Glomerular endothelial cell (primary cell): Measurements from ENCODE around the gene HAPLN2. TPM values are rescaled to one million over a fixed set of nuclear protein-coding genes. Genes with fewer than 3 reads are reported as not detected.
"Not testable (repeated sequence)": the region's sequence is repeated elsewhere in the genome, so short reads cannot be mapped to it uniquely, and the experiment has no call there.

Experiments
- DNase-seq: peaks from one replicate; pipeline ENCODE4 v3.0.0-alpha.2; 2011; ENCODE audit warnings: low read depth, low spot score; ENCODE audit errors: extremely low read depth
- total RNA-seq: library from RNA; depleted of rRNA; stranded (reverse); fragments of >200 nt; gene quantifications from 2 replicates; pipeline ENCODE4 v1.2.3, GENCODE V29; 2015

Gene HAPLN2
- total RNA-seq, 1 donor from 2014 or later: not detected

DNA sequence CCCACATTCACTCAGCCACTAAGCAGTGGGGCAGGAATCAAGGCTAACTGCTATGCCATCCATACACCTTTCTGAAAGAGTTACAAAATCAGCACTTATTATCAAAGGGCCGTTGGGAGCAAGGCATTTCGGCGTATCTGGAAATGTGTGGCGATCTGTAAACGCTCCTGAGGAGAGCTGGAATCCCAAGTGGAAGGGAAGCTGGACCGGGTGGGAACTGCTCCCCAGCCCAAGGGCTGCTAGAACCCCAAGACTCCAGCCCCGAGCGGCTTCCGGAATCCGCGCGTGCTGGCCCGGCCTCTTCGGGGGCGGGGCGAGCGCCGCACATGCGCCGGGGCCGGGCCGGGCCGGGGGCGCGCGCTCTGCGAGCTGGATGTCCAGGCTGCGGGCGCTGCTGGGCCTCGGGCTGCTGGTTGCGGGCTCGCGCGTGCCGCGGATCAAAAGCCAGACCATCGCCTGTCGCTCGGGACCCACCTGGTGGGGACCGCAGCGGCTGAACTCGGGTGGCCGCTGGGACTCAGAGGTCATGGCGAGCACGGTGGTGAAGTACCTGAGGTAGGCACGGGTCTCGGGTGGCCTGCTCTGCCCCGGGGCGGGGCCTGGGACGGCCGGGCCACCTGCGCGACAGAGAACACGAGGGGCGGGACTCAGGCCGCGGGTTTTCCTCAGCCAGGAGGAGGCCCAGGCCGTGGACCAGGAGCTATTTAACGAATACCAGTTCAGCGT is 27.6 kb upstream of the HAPLN2 start, which contains the start of gene NAXE:
TSS of gene NAXE (plus strand) at position 345 of the 726 bp plus-strand sequence. CDS start at position 374, 29 bp downstream.
- DNase-seq: no peak

DNA sequence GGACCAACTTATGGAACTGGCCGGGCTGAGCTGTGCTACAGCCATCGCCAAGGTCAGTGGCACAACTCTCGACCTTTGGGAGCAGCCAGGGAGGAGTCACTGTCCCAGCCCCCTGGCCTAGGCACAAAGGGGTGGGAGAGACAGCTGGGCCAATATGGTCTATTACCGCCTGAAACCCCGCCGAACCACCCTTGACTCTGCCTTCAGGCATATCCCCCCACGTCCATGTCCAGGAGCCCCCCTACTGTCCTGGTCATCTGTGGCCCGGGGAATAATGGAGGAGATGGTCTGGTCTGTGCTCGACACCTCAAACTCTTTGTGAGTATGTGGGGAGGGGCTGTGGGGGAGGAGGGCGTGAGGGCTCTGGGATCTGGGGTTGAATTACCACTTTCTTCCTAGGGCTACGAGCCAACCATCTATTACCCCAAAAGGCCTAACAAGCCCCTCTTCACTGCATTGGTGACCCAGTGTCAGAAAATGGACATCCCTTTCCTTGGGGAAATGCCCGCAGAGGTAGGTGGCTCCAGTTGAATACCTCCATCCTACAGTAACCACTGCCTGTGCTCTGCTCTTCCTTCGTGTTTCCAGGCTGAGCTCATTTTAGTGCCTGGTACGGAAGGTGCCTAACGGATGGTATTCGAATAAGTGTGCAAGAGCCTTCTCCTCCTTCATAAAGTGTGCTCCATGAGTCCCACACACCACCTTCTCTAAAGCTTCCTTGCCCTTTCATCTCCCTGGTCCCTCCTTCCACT is 26.9 kb upstream of the HAPLN2 start:
- DNase-seq: no peak

DNA sequence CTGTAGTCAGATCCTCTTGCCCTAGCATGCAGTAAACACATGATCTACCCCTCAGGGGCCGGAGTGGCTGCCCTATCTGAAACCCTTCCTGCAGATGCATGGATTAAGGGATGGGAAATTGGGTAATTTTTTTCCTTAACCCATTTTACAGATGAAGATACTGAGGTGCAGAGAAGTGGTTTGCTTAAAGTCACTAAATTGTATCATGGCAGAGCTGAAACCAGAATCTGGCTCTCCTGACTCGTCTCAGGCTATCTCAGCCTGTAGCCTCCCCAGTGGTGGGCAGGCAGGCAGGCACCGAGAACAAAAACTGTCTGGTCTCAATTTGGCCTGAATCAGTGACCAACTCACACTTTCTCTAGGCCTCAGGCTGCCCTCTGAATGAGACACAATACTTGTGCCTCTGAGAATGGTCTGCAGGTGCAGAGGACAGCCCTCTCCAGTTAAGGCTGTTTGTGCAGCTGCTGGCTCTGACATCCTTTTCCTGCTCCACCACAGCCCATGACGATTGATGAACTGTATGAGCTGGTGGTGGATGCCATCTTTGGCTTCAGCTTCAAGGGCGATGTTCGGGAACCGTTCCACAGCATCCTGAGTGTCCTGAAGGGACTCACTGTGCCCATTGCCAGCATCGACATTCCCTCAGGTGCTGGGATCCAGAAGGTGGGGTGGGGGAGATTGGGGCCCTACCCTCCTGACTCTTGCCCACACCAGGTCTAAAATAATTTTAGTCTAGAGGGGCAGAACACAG is 26.1 kb upstream of the HAPLN2 start:
- DNase-seq: no peak

DNA sequence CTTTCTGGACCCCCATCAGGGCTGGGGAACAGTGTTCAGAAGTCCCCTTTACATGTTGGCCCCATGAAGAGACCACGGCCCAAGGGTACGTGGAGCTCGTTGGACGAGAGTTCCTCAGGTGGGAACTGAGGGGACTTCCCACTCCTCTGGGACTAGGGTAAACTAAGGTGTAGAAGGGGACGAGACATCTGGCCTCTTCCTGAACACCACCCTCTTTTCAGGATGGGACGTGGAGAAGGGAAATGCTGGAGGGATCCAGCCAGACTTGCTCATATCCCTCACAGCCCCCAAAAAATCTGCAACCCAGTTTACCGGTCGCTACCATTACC is 25.6 kb upstream of the HAPLN2 start:
- DNase-seq: no peak

DNA sequence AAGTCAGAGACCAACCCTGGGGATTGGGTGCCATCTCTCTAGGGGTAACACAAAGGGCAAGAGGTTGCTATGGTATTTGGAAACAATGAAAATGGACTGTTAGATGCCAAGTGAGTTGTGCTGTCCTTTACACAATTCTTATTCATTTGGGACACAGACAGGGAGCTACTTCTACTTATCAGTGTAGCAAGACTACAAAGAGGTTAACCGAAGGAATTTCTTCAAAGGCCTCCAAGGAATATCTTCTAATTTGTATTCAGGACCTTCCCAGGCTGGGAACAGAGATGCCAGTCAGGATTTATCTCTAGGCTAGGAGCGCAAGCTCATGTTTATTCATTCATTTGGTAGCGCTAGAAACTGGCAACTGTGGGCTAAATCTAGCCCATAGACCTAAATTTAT is 25.0 kb upstream of the HAPLN2 start:
- DNase-seq: no peak

DNA sequence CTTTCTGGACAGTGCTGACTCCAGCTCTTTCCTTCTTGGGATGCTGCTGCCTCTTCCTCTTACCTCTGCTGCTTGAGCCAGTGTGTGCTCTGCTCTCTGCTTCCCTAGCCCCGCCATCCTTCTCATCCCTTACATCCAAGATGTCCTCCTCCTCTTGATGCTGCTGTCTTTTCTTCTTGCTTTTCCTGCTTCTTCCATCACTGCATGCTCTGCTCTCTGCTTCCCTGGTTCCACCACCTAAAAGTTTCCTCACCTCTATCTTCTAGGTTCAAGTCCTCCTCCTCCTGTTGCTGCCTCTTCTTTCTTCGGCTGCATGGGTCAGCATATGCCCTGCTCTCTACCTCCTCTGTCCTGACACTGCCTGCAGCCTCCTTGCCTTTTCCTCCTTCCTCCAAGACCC is 24.2 kb upstream of the HAPLN2 start:
- no peak for DNase-seq

DNA sequence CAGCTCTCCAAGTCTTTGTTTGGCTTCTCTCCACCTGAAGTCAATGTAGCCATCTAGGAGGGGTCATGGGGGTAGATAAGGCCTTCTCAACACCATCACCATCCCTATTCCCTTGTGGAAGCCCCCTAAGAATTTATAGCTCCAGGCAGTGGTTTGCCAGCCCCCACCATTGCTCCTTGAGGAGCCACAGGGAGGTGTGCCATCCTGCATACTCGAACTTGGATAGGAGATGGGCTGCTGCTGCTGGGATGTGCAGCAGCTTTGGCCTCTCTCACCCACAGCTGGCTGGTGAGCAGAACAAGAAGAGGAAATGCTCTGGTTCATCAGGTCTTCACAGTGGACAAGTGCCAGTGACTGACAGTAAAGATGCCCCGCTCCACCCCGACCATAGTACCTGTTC is 22.8 kb upstream of the HAPLN2 start:
- no peak for DNase-seq

DNA sequence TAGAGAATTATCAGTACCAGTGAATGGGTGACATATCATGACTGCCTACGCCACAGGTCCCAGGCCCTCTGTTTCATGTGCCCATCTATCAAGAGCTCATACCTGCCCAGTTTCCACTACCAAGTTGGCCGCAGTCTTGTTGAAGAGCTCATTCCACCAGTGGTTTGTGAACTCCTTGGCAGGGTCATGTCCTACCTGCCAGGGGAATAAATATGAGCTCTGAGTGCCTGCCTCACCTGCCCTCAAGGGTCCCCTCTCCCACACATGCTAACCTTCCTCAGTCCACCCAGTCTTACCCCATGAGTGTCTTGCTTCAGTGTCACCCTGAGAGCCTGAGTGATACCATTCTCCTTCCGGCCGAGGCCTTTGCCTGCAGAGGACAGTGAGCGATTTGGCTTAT is 21.1 kb upstream of the HAPLN2 start:
- no peak for DNase-seq

DNA sequence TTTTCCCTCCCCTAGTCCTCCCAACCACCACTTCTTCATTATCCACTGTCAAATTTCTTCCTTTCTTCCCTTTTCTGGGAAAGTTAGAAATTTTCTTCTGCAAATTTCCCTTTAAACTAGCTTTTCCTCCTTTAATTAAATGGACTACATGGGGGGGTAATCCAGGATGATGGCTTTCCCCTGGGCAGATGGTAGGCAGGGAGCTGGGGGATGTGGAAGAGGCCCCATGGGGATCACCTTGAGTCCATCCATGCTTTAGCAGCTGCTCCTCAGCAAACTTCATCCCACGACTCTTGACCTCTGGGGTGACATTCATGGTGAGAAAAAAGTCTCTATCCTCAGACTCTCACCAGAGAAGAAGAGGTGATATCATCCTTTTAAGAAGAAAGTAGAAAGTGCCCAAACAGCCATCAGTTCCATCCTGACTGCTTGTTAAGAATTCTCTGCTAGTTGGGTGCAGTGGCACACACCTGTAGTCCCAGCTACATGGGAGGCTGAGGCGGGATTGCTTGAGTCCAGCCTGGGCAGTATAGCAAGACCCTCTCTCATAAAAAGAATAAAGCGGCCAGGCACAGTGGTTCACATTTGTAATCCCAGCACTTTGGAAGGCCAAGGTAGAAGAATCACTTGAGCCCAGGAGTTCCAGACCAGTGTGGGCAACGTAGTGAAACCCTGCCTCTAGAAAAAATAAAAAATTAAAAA is 20.3 kb upstream of the HAPLN2 start:
- DNase-seq: no peak

DNA sequence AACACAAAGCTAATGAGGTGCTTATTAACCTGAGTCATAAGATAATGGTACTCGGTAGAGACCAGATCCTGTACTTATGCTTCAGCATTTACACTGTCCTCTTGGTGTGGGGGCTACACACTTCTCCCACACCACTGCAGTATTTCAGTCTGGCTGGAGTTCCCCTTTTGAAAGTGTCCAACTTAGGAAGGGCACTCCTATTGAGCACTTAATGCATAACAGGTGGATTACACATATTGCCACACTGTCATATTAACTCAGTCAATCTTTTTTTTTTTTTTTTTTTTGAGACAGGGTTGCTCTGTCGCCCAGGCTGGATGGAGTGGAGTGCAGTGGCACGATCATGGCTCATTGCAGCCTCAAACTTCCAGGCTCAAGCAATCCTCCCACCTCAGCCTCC is 19.4 kb upstream of the HAPLN2 start:
- DNase-seq: no peak

DNA sequence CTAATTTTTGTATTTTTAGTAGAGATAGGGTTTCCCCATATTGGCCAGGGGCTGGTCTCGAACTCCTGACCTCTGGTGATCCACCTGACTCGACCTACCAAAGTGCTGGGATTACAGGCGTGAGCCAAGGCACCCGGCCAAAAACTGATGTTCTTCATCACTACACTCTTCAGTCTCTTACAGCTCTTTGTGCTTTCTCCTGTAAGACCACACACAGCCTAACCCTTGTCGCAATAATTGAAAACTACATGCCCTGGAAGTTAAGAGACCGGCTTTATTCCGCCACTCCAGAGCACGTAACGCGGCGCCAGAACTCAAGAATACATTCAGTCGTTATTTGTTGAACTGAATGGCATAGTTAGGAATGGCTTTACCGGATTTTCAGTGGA is 18.5 kb upstream of the HAPLN2 start:
- no peak for DNase-seq

DNA sequence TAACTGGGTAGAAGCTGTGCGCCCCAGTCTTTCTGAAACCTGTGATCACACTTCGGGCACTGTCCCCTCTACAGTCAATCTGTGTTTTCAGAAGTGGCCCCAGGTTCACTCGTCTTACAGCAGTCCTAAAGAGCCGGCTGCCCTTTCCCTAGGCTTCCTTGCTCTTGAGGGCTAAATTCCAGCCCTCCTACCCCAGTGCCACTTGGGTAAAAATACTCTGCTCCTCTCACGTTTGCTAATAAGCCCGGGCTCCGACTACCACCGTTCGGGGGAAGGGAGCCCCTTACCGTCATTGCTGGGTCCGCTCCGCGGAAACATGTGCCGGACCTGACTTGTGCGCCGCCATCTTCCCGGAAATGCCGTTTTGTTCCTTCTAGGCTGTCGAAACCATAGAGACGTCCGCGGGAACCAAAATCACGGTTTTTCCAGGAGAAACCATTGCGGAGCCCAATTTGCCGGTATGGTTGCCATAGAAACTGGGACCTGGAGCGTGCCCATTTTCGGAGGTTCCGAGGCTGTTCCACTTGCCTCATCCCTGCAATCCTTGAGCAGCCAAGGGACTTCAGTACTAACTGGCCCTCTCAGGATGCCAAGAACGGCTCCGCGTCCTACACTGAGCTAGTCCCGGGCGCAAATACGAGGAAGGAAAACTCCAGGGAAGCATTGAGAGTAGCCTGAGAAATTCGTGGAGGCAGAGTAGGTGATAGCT is 17.9 kb upstream of the HAPLN2 start, which contains the start of gene GPATCH4:
TSS of gene GPATCH4 (minus strand) at position 358 of the 709 bp plus-strand sequence.
- DNase-seq: peak; percentile 70

DNA sequence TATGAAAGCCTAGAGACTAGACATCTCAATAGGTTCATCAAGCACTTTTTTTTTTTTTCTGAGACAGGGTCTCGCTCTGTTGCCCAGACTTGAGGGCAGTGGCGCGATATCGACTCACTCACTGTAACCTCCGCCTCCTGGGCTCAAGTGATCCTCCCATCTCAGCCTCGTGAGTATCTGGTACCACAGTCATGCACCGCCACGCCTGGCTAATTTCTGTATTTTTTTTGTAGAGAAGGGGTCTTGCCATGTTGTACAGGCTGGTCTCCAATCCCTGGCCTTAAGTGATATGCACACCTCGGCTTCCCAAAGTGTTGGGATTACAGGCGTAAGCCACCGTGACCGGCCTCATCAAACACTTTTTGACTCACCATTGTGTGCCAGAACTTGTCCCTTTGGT is 17.3 kb upstream of the HAPLN2 start:
- no peak for DNase-seq

DNA sequence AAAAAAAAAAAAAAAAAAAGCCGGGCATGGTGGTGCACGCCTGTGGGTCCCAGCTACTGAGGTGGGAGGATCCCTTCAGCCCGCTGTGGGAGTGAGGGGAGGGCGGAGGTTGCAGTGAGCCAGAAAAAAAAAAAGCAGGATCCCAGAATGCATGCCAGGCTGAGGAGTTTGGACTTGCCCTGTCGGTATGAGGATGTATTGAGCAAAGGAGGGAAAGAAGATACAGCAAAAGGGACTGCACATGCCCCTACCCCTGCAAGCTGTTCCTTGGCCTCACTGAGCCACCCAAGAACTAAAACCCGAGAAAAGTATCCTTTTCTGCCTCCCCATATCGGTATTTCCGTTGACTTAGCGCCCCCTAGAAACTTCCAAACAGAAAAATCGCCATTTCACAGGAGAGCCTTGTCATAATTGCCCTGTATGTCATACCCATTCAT is 16.6 kb upstream of the HAPLN2 start:
- no peak for DNase-seq

DNA sequence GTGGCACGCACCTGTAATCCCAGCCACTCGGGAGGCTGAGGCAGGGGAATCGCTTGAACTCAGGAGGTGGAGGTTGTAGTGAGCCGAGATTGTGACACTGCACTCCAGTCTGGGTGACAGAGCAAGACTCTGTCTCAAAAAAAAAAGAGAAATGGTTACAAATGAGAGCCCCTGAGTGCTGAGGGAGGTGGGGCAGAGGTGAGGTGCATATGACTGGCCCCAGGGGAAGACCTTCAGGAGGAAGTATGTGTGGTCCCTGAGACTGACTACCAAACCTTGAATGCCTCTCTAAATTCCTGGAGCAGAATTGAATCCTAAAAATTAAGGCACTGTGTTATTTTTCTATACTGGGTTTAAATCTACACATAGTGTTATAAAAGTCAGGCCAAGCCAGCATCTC is 11.9 kb upstream of the HAPLN2 start:
- not testable (repeated sequence) for DNase-seq

DNA sequence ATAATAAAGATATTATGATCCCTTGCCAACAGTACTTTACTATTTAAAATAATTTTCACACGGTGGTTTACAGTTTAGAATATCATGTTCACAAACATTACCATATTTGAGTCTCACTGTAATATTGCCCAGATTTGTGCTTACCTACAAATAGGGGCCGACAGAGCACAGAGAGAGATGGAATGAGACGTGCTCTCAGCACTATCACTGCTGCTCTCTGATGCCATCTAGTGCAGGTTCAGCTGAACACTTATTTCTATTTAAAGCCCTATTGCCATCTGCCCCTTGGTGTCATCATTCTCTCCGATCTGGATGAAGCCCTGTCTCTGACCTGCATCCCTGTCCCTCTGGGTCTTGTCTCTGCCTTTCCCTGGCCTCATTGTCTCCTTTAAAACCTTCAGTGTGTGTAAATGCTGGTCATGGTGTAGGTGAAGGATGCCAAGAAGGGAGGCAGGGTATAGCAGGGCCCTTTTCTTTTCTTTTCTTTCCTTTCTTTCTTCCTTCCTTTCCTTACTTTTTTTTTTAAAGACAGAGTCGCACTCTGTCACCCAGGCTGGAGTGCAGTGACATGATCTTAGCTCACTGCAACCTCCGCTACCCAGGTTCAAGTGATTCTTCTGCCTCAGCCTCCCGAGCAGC is 11.1 kb upstream of the HAPLN2 start:
- DNase-seq: peak; percentile 48

DNA sequence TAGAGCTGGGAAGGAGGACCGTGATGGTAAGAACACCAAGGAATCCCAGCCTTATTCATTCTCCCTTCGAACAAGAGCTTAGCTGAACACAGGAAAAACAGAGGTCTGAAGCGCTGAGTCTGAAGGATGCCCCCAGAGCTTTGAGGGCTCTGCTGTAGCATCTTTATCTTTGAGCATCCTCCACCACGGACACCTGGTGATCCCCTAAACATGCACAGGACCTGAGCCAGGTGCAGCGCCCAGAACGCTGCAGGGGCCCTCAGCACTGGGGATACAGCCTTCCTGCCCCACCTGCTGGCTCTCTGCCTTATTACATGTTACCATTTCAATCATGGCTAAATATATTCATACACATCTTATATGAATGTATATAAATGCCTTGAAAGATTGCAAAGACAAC is 10.2 kb upstream of the HAPLN2 start:
- no peak for DNase-seq

DNA sequence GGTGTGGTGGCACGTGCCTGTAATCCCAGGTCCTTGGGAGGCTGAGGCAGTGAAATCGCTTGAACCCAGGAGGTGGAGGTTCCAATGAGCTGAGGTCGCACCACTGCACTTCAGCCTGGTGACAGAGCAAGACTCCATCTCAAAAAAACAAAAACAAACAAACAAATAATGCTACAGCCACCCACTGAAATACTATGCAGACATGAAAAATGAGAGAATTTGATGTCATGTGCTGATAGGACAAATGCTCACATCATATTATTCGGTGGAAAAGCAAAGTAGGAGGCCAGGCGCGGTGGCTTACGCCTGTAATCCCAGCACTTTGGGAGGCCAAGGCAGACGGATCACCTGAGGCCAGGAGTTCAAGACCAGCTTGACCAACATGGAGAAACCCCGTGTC is 9.1 kb upstream of the HAPLN2 start:
- not testable (repeated sequence) for DNase-seq

DNA sequence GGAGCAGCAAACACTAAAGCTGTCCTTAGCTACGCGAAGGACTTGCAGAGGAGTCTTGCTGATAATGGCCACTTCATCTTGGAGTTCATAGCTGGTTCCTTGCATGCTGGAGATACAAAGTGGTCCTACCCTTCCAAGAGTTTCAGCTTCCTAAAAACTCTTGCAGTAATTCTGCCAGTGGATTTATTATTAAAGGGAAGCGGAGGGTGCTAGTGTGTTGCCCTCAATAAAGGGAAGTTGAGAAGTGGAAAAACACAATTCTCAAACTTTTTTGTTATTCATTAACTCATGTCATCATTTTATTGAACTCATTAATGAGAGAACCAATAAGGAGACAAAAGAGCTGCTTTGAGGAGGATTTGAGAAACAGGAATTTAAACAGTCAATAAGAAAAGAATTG is 6.5 kb upstream of the HAPLN2 start:
- no peak for DNase-seq

DNA sequence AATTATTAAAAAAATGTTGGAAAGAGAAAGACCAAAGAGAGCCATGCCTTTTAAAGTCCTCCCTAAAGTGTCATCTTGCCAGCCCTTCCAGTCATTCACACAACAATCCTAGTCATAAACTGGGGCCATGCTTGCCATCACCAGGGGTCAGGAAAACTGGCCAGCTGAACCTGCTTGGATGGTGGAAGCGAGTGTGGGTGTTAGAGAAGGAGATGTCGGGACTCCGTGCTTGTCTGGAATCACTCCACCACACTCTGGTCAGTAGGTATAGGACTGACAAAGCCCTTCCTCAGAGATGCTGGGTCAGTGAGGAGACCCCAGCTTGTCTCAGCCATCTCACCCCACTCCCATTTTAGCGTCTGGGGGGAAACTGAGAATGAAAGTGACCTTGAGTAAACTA is 3.3 kb upstream of the HAPLN2 start:
- DNase-seq: no peak
